Parathyroid adenoma (tissue), 2 donors: Measurements from ENCODE around the gene CUX1.

ENCODE experiments used
- H2AFZ ChIP-seq: fragments of 300-600 bp; sonication (generic); one replicate; pipeline ENCODE4 v1.7.0; 2017; ENCODE audit warnings: antibody characterized with exemption, mild to moderate bottlenecking
- H3K27ac ChIP-seq: fragments of 300-600 bp; sonication (generic); one replicate; pipeline ENCODE4 v1.7.0; 2017
- H3K27me3 ChIP-seq: fragments of 300-600 bp; sonication (generic); one replicate; pipeline ENCODE4 v1.7.0; 2017; ENCODE audit warnings: low read length; ENCODE audit not compliant: control insufficient read depth, insufficient read depth
- H3K36me3 ChIP-seq: fragments of 300-600 bp; sonication (generic); one replicate; pipeline ENCODE4 v1.7.0; 2017; ENCODE audit warnings: low read length; ENCODE audit not compliant: control insufficient read depth, insufficient read depth
- H3K4me1 ChIP-seq: fragments of 300-600 bp; sonication (generic); one replicate; pipeline ENCODE4 v1.7.0; 2017; ENCODE audit warnings: control low read depth
- H3K4me2 ChIP-seq: fragments of 300-600 bp; sonication (generic); one replicate; pipeline ENCODE4 v1.7.0; 2017; ENCODE audit warnings: low read length
- H3K4me3 ChIP-seq: fragments of 300-600 bp; sonication (generic); one replicate; pipeline ENCODE4 v1.7.0; 2017; ENCODE audit warnings: low read depth, low read length
- H3K79me2 ChIP-seq: fragments of 300-600 bp; sonication (generic); one replicate; pipeline ENCODE4 v1.7.0; 2017; ENCODE audit warnings: control low read depth
- H3K9ac ChIP-seq: fragments of 300-600 bp; sonication (generic); one replicate; pipeline ENCODE4 v1.7.0; 2017; ENCODE audit warnings: mild to moderate bottlenecking
- H3K9me3 ChIP-seq: fragments of 300-600 bp; sonication (generic); one replicate; pipeline ENCODE4 v1.7.0; 2017; ENCODE audit warnings: low read length; ENCODE audit not compliant: control insufficient read depth
- TF ChIP-seq, protein P1 (sequence below): fragments of 300-600 bp; sonication (generic); IDR thresholded peaks from one replicate; pipeline ENCODE4 v1.7.0; 2017; ENCODE audit warnings: antibody characterized with exemption, mild to moderate bottlenecking
- donor health status: primary hyperparathyroidism.

Gene CUX1

GRCh38 chr7:102012941-102013461 lies 195.6 kb downstream of the CUX1 start:
- Histone ChIP-seq H3K27ac (no peak overlapping the region), H3K4me3 (no peak overlapping the region), H3K4me2 (no peak overlapping the region), H3K36me3 (no peaks in the 10 kb centered on the region), H3K27me3 (no peaks in the 10 kb centered on the region), H3K9ac (no peak overlapping the region), H3K79me2 (peaks cover 19% of the 10 kb centered on the region), H2AFZ (no peak overlapping the region), H3K9me3 (no peaks in the 10 kb centered on the region), H3K4me1 (no peaks in the 10 kb centered on the region)
- TF ChIP-seq, protein P1, sequence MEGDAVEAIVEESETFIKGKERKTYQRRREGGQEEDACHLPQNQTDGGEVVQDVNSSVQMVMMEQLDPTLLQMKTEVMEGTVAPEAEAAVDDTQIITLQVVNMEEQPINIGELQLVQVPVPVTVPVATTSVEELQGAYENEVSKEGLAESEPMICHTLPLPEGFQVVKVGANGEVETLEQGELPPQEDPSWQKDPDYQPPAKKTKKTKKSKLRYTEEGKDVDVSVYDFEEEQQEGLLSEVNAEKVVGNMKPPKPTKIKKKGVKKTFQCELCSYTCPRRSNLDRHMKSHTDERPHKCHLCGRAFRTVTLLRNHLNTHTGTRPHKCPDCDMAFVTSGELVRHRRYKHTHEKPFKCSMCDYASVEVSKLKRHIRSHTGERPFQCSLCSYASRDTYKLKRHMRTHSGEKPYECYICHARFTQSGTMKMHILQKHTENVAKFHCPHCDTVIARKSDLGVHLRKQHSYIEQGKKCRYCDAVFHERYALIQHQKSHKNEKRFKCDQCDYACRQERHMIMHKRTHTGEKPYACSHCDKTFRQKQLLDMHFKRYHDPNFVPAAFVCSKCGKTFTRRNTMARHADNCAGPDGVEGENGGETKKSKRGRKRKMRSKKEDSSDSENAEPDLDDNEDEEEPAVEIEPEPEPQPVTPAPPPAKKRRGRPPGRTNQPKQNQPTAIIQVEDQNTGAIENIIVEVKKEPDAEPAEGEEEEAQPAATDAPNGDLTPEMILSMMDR: no peak

DNA sequence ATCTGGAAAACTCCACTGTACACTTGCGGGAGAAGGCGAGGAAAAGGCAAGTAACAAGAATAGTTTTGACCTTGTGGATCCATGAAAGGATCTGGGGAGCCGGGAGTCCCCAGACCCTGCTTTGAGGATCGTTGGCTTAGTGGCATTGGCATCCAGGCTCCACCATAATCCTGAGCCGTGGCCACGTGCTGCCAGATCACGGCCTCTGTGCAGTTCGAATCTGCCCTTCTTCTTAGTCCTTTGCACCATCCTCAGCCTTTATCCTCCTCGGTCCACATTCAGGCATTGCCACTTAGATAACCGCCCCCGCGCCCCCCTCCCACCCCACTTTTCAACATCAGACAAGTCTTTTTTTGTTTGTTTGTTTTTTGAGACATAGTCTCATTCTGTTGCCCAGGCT lies 201.4 kb downstream of the CUX1 start:
- Histone ChIP-seq H3K9ac (no peak overlapping the region), H3K4me2 (no peak overlapping the region), H3K4me1 (no peaks in the 10 kb centered on the region), H3K27me3 (no peaks in the 10 kb centered on the region), H3K27ac (no peak overlapping the region), H3K36me3 (no peaks in the 10 kb centered on the region), H3K79me2 (peaks cover 7% of the 10 kb centered on the region), H3K4me3 (no peak overlapping the region), H2AFZ (no peak overlapping the region), H3K9me3 (no peaks in the 10 kb centered on the region)
- TF ChIP-seq, protein P1: no peak

GRCh38 chr7:102019461-102019860 lies 202.0 kb downstream of the CUX1 start:
- Histone ChIP-seq H3K4me2 (no peak overlapping the region), H2AFZ (no peak overlapping the region), H3K27ac (no peak overlapping the region), H3K27me3 (no peaks in the 10 kb centered on the region), H3K4me3 (no peak overlapping the region), H3K79me2 (peaks cover 7% of the 10 kb centered on the region), H3K9ac (no peak overlapping the region), H3K36me3 (no peaks in the 10 kb centered on the region), H3K4me1 (no peaks in the 10 kb centered on the region), H3K9me3 (no peaks in the 10 kb centered on the region)
- TF ChIP-seq, protein P1: no peak

DNA sequence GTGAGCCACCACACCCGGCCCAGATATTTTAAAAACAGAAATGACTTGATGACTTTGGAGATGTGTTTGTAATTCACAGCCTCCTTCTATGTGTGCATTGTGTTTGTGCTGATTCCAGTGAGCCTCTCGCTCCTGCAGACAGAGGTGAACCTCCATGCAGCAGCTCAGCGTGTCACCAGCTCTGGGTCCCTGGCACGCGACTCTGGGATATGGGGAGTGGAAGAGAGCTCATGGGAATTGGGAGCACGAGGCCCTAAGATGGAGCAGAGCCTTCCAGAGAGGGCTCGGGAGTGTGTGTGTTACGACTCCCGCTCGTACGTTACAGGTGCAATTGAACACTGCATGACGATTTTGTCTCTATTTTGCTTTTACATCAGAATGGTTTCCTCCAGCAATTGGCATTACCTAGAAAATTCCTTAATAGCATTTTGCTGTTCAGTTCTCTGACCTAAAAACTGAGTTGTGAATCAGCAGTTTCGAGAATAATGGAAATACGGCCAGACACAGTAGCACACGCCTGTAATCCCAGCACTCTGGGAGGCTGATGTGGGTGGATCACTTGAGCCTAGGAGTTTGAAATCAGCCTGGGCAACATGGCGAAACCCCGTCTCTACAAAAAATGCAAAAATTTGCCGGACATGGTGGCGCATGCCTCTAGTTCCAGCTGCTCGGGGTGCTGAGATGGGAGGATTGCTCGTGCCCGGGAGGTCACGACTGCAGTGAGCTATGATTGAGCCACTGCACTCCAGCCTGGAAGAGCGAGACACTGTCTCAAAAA lies 204.6 kb downstream of the CUX1 start:
- Histone ChIP-seq H3K4me2 (no peak overlapping the region), H2AFZ (no peak overlapping the region), H3K4me3 (no peak overlapping the region), H3K27me3 (no peaks in the 10 kb centered on the region), H3K79me2 (peaks cover 4% of the 10 kb centered on the region), H3K36me3 (no peaks in the 10 kb centered on the region), H3K27ac (no peak overlapping the region), H3K4me1 (no peaks in the 10 kb centered on the region), H3K9me3 (no peaks in the 10 kb centered on the region), H3K9ac (no peak overlapping the region)
- TF ChIP-seq, protein P1: no peak
